ENCODE results near the gene DRAXIN.

DRAXIN gene

DNA sequence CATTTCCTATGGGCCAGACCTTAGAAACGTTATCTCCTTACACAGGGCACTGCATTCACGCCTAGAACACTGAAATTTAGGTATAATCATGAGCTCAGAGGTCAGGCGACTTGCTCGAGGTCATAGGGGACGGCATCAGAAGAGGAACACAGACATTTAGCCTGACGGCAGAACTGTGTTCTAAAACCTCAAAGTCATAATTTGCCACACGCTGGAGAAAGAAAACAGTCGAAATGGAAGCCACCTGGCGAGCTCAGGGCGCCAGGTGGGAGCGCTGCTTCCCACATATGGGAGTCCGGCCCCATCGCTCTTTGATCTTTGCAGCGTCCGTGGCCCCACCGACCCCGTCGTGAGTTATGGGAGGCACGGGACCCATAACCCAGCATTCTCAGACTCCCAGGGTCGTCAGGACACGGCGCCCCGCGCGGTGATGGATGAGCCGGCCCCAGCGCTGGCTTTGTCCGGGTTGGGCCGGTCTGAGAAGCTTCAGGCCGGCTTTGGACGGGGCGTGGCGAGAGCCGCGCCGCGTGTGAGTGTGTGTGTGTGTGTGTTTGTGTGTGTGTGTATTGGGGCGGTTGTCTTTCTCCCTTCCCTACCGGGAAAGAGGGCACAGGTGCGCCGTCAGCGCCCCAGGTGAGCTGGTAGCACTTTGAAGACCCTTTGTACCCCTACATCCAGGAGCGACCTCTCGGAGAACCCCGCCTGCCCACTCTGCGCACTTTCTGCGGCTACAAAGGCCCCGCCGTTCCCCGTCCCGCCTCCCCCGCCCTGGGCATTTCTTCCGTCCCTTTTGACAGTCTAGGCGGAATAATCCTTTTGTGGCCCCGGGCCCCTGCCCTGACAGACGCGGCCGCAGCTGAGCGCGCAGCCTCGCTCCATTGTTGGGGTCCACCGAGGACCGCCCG is 861 bp upstream of the DRAXIN start:
- DNase-seq, result peak; percentile 12

DNA sequence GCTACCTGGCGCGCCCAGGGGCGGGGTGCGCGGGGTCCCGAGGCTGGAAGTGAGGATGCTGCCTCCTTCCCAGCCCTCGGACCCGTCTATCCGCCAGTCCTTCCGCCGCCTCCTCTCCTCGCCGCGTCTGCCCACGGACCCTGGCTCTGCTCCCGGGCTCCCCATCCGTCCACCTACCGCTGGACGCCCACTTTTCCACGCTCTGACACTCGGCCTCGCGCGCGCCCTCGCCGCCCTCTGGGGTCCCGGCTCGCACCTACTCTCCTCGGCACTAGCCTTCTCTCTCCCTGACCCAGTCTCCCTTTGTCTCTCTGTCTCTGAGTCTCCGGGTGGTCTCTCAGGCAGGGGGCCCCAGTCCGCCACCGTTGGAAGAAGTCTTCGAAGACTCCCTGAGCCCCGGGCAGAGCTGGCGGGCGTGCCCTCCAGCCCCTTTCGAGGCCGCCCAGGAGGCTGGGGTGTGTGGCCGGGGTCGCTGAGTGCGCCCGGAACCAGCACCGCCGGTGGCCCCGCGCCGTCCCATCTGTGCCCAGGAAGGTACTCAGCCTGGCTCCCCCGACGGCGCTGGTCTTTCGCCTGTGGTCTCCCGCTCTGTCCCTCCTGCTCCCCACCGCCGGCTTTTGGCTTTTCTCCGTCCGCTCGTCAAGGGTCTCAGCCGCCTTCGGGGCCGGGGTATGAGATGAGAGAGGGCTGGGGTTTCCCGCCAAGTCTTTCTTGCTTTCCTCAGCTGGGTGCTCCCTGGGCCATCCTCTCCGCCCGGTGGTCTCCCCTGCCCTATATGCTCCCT is 610 bp downstream of the DRAXIN start:
- no peak for DNase-seq

DNA sequence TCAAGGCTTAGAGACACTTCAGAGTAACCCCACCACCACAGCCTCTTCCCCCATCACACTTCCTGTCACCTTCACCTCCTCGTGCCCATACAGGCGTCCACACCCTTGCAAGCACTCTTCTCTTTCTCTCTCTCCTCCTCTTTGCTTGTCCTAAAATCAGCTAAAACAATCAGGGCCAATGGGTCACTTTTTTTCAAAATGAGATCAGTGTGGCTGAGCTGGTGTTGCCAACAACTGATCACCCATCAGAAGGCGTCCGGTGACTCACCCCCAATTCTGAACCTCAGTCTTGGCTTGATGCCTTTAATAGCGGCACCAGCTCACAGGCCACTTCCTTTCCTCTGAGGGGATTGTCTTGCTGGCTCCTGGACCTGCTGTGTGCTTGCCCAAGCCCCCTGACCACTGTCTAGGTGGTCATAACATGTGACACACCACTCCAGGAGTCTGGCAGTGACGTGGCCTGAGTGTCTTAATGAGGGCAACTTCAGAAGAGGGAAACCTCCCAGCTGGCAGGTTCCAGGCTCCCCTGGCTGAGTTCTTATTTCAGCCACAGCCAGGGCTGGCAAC is 1.6 kb downstream of the DRAXIN start:
- DNase-seq, result no peak

DNA sequence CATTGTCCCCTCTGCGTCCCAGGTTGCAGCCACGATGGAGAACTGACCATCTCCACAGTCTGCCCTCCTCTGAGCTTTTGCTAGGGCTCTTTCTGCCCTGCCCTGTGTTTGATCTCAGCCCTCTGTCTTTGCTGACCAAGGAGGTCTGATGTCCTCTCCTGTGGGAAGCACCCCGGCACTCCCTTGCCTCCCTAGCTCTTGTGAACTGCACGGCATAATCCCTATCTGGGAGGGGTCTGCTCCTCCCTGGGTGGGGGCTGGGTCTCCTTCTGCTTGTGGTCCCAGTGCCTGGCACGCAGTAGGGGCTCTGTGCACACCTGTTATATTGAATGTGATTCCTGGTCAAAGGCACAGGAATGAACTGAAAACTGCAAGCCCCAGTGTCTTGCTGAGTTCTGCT is 2.4 kb downstream of the DRAXIN start:
- no peak for DNase-seq

DNA sequence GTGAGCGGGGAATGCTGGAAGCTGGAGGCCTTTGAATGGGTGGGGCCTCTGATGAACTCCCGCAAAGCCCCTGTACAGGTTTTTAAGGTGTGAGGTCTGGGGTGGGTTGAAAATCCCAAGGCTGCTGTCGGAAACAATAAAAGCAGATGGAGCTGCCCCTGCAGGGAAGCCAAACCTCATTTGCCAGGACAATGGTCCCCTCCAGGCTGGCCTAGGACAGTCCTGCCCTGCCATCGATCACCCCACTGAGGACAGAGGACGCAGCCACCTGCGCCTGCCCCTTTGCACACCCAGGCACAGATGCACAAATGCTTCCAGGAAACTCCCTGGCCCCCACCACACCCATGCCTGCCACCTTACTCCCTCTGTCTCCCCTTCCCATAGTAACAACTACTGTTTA is 4.4 kb downstream of the DRAXIN start:
- no peak for DNase-seq

DNA sequence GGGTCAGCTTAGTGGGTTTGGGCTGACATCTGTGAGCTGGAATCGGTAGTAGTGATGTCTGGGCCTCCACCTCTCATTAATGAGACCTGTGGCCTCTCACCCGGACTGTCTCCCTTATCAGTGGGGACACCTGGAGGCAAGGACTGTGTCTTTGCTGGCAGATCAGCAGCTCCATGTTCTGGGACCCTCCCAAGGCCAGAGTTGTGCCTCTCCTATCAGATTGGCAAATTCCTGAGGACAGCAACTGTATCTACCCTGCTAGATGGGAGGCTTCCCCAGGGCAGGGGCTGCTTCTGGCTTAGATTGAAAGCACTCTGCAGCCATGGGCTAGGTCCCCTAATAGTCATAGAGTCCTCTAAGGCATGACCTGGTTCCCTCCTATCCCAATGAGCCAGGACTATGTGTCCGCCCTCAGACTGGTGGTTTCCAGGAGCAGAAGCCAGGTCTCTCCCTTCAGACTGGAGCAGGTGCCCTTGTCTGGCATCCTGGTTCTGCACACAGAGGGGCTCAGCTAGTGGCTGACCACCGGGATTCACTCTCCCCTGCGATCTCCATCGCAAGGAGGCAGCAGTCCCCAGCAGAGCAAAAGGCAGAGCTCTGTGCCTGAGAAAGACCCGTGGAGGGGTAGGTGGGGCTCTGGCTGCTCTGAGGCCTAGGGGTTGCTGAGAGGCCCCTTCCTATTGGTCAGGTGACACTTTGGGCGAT is 5.8 kb downstream of the DRAXIN start:
- no peak for DNase-seq

DNA sequence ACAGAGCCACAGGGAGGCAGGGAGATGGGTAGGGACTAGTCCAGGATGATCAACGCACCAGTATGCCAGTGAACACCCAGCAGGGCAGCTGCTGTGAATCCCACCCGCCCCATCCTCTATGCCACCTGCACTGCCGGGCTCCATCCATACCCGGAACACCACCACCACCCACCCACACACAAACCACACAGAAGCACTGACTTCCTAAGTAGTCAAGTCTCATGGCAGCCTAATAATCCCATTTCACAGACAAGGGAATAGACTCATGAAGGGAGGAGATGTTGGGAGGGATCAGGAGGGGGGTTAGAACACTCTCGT is 6.3 kb downstream of the DRAXIN start:
- DNase-seq, result no peak

DNA sequence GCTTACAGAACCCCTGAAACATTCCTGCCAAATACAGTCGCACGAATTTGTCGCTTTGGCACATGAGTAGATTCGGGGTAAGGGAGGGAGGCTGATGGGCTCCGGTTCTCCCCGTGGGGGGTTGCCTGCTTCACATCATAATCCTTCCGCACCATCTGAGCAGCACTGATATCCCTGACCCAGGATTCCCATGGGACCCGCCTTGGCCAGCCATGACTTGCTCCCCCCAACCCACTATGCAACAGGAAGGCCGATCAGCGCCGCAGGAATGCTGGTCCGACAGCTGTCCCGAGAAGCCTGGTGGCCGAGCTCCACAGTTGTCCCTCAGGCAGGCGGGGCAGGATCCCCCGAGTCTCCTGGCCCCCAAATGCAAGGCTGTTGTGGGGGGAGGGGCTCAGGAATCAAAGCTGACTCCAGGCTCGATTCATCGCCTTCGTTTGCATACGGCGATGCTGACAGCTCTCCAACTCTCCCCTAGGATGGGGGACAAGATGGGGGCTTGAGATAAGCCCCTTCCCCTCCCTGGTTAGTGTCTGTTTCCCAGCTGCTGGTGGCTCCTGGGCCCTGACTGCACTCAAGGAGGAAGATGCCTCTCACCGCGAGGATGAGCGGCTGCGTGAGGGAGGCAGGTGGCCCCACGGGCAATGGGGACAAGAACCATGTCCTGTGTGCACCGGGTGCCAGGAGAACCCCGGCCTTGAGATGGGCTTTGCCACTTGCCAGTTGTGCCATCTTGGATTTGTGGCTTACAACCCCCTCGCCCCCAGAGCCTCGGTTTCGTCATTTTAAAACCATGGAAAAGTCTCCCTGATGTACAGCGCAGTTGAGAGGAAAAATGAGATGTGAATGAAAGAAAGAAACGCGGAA is 9.3 kb downstream of the DRAXIN start:
- DNase-seq, result no peak

DNA sequence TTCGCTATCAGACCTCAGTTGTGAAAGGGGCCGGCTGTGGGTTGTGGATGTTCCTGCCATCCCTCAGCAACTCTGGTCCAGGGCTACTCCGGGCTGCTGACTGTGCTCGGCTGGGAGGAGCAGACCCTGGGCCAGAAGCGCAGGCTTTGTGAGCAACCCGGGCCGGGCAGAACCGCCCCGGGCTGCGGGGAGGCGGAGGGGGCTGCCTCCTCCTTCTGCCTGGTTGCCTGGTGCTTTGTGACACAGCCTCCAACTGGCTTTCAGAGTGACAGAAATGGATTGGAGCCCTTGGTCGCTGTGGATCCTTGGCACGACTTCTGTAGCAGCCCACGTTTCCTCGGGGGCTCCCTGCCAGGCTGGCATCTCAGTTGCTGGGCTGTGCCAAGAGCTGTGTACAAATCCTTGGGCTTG is 10.0 kb downstream of the DRAXIN start:
- no peak for DNase-seq

DNA sequence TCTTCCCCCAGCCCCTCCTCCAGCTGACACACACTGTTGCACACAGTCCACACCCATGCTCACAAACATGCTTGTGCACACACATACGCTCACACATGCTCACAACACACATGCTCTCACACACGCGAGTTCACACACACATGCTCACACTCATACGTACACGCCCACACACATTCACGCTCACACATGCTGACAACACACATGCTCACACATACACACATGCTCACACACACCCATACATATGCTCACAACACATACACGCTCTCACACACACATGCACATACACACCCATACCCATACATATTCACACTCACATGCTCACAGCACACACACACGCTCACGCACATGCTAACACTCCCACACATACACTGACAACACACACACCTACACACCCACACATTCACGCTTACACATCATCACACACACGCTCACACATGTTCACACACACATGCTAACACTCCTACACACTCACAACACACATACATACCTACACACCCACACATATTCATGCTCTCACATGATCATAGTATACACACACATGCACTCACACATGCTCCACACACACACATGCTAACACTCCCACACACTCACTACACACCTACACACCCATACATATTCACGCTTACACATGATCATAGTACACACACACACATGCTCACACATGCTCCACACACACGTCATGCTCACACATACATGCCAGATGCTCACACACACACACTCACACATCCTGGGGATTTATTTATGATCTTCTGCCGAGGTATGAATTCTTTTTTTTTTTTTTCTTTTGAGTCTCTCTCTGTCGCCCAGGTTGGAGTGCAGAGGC is 10.7 kb downstream of the DRAXIN start:
- no peak for DNase-seq

DNA sequence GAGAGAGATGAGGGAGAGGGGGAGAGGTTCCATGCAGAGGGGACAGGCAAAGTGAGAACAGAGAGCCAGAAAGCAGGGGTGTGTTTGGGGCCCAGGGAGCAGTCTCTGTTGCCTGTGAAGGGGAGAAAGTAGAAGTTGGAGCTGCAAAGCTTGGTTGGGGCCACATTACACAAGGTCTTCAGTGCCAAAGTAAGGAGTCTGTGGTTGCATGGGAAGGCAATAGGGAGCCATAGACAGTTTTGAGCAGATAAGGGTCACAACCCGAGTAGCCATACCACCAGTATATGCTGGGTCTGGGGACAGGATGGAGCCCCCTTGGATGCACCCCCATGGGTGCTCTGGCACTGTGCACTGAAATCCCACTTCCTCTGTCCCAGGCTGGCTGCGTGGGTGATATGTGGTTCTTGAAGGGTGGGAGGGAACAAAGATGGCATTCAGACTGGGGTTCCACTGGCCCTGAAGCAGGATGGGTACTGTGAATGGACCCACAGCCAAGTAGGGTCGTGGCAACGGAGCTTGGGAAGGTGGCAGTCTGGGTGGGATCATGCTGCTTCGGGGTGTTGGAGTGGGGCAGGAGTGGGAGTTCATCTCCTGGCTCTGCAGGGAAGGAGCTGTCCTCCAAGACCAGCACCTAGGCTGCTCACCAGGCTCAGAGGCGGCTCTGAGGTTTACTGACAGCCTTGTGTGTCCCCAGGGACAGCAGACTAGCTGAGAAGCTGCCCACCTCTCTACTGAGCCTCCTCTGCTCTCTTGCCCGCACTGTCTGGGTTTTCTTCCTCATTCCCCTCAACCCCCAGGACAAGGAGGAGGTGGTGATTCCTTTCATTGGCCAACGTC is 12.1 kb downstream of the DRAXIN start:
- no peak for DNase-seq

DNA sequence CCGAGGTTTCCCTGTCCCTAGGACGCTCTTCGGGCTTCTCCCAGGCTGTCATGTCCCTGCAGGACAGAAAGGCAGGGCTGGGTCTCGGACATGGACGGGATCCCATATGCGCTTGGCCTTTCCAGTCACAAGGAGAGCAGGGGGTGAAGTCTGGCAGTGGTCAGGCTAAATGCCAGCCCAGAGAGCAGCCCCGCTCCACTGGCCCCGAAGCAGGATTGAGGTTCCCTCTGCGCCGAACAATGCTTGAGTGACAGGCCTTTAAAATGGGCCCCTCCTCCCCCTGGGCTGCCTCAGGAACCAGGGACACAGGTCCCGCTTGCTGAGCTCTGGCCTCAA is 12.7 kb downstream of the DRAXIN start:
- DNase-seq, result no peak

DNA sequence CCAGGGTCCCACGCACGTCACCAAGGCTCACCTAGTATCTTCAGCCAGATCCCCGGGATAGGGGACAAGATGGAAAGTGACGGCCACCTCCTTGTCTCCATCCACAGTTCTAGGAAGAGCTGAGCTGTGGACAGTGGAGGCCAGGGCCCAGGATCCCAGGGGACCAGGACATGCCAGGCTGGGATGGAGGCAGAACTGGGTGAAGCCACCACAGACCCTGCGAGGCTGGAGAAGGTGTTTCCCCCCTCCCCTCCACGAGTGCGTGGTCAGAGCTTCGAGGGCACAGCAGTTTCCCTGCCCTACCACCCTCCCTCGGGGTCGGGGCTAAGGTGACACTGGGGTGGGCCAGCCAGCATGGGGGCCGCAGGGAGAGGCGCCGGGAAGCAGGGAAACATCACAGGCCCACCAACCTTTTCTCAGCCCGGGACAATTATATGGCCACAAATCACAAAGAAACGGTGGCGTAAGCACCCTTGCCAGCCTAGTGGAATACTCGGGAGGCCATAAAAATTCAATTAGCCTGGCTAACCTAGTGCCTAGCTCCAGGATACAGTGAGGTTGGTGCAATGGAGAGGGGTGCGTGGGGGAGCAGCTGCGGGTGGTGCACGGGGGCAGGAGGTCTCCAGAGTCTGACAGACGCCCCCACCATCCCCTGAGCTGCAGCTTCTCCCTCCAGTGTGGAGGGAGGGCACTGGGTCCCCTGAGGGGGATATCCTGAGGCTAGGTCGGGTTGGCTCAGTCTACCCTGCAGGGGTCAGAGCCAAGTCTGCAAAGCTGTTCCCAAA is 13.4 kb downstream of the DRAXIN start:
- no peak for DNase-seq

DNA sequence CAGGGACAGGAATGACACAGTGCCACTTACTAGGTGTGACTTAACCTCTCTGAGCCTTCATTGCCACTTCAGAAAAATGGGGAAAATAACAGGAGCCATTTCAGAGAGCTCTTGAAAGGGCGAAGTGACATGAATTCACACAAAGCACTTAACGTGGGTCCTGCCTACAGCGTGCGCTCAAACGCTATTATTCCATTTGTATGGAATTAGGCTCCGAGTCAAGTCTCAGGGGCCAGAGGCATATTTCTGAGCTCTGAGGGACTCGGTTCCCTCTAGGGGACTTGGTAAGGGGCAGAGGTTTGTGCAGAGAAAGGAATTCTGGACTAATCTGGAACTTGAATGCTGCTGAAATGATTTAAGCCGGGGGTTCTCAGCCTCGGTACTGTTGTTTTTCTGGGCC is 14.1 kb downstream of the DRAXIN start:
- no peak for DNase-seq

DNA sequence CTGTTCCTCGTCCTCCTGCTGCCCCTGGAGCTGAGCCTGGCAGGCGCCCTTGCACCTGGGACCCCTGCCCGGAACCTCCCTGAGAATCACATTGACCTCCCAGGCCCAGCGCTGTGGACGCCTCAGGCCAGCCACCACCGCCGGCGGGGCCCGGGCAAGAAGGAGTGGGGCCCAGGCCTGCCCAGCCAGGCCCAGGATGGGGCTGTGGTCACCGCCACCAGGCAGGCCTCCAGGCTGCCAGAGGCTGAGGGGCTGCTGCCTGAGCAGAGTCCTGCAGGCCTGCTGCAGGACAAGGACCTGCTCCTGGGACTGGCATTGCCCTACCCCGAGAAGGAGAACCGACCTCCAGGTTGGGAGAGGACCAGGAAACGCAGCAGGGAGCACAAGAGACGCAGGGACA is 14.8 kb downstream of the DRAXIN start:
- DNase-seq, result no peak

DNA sequence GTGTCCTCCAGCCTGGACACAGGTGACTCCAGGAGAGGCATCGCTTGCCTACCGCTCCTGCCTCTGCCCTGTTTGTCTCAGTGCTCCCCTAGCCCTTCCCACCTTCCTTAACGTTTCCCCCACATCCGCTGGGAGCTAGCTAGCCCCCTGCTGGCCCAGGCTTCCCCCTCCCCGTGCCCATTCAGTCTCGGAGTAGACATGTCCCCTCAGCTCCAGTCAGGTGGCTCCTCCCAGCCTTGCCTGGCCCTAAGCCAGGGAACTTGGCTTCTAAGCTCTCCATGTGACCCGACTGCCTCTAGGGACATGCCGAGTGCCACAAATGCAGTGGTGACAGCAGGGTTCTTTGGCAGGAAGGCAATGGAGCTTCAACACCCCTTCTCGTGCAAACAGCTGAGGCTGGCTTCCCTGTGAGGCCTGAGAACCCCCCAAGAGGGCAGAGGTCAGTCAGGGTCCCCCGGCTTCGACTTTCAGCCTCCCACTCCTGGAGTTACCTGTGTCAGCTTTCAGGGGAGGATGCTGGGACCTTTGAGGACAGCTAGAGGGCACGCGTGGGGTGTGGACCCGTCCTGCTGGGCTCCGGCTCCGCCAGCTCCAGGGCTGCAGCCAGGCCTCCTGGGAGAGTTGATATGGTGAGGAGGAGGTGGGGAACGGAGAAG is 16.2 kb downstream of the DRAXIN start:
- peak; percentile 61 for DNase-seq

DNA sequence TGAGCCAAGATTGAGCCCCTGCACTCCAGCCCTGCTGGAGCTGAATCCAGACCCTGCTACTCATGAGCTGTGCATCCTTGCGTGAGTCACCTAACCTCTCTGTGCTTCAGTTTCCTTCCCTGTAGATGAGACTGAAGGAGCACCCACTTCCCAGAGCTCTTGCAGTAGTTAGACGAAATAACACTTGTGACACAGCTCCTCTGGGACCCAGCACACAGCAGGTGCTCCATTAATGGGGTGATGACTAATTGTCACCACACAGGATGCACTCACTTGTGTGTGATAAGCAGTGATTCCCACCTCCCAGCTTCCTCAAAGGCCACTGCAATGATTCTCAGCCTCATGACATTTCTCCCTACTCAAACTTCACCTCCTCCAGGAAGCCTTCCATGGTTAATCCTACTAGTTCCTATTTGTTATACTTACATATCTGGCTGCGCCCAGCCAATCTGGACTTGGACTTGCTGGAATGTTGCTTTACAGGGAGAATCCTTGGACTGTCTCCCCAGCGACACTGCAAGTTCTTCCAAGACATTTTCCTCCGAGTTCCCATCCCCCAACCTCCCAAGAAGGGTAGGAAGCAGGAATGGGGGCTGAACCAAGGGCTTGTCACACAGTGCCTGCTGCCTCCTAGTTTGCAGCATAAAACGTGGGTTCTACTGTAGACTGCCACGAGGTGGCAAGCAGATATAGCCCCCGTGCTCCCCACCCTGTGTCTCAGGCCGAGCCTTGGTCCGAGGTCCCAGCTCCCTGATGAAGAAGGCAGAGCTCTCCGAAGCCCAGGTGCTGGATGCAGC is 17.2 kb downstream of the DRAXIN start:
- no peak for DNase-seq

DNA sequence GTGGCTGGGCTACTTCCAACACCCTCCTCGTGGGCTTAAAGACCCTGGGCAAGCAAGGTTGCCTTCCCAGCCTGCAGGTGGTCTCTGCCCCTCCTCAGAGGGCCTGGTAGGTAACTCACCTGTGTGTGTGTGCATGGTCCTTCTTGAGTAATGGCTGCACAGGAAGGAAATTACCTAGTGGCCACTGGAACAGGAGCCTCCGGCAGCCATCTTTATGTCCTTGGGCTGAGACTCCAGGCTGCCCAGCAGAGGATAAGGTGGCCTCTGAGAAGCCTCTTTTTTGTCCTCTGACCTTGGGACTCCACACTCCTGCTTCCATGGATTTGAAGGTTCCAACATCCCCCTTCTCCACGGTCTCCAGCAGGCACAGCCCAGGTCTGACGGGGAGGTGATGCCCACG is 20.0 kb downstream of the DRAXIN start:
- DNase-seq, result no peak
